D341Med (cell line): Measurements from ENCODE around the gene NFYA.

Source experiments
- DNase-seq: peaks from one replicate; pipeline ENCODE4 v3.0.0; 2012; ENCODE audit warnings: low spot score

NFYA gene

DNA sequence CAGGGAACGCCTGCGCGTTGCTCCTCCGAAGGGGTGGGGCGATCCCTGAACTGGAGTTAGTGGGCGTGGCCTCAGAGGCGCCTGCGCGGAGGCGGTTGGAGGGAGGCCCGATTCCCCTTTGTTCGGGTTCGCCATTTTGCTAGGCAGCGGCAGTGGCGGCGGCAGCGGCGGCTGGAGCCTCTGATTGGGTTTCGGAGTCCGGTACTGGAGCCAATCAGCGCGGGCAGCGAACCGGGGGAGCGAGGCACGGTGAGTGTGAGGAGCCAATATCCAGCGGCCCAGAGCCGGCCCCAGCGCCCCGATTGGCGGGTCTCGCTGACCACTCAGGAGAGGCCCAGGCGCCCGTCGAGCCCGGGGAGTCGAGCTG is at the start of gene NFYA:
Gene NFYA (plus strand): TSS at position 139 of the 367 bp plus-strand sequence. CDS start 6,116 bp downstream, outside the sequence.
- DNase-seq = peak; percentile 93

DNA sequence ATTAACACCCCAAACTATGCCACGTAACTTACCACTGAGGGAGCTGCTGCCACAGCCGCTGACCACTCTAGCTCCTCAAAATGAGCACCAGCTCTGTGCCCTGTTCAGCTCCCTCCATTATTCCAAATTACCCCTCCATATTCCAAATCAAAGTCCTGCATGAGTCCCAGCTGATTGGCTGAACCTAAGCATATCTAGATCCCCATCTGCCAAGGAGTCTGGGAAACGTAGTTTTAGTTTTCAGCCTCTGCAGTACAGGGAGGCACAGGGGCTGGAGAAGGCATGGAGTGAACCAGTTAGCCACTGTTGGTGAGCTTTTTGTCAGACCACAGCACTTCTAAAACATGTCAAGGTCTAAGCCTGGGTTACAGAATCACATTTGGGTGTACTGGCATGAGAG is 49.7 kb upstream of the NFYA start:
- DNase-seq = no peak

DNA sequence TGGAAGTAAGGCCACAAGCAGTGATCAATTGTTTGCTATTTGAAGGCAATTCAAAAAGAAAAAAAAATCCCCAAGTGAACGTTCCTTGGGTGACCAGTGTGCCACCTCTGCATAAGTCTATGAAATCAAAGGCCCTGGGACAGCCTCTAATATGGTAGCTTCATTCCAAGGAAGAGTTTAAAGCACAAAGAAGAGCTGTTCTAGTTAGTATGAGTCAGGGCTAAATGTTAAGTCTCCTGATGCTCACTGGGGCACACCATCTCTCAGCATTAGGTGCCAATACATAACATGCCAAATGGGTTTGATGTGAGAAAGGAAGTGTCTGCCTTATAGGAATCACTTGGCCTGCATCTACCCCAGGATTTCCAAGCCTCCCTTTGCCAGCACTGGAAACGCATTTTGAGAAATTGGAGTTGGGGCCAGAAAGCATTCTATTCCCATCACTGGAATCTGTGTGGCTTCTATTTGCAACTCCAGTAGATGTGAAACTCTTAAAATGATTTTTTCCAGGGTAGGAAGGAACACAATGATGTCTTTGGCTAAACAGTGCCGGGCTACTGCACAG is 46.7 kb upstream of the NFYA start:
- DNase-seq = no peak

DNA sequence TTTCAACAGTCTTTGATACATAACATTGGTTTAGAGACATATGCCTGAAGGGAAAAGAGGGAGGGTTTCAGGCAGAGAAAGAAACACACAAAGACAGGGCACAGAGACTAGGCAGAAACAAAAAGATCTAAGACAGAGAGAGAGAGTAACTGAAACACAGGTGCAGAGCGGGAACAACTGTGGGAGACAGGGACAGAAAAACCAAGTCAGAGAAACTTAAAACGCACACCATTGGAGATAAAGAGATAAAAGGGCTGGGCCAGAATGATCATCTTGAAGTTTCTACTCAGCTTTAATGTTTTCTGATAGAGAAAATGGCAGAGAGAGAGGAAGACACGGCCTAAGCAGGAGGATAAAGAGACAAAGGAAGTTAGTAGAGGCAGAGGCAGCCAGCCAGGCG is 45.5 kb upstream of the NFYA start:
- DNase-seq = no peak

DNA sequence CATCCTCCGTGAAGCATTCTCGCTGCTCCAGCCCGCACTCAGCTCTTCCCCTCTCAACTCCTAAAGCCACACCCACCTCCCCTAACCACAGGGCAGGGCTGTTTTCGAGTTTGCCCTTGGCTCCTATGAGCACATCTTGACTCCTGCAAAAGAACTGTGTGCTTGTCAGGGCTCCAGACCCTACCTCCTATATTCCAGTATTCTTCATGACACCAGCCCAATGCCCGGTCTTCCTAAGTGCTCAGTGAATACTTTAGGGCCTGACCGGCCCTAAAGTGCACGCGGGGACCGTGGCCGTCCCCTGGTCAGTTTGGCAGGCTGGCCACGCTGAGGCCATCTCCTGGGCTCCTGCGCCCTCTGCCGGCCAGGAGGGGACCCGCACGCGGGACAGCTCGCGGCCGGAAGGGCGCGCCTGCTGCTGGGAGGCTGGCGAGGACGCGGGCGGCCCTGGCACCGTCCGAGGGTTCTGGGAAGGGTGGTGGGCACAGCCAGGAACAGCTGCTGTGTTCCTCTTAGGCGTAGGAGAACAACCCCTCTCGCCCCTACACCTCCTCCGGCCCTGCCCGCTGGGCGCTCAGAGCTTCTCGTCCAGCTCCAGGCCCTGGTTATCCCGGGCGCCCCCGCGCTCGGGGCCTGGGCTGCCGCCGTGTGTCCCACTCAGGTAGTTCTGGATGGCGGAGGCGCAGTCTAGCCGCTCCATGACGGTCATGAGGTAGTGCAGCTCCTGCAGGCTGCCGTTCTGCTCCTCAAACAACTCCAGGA is 44.8 kb upstream of the NFYA start:
- peak; percentile 92 for DNase-seq

DNA sequence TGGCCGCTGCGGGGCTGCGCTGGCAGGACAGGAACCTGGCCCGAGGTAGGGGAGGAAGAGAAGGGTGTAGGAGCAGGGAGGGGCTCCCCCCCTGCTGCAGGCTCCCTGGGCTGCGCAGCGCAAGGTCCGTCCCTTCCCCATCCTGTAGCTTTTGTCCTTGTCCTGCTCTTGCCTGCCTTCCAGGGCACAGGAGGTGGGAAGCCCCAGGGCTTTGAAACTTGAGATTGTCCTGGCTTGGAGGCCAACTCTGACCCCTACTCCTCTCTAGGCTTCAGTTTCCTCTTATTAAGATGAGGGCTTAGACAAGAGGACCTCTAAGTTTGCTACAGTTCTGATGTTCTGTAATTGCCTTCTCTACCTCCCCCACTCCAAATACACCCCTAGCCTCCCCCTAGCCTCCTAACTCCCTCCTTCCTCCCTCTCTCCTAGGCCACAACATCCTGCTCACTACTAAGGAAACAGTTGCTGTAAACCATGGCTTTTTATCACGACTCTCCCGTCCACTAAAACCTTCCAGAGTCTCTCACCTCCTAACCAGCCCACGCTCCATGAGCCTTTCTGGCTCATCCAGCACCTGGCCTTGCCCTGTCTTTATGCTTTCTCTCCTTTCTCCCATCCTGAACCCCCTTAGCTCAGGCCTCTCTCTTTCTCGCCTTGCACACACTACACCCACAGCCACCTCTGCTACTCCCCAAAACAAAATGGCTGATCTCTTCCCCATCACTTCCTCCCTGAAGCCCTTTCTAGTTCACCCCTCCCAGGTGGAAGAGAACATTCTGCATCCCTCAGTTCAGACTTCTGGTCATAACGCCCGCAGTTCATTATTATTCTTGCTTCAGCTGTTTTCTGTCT is 44.0 kb upstream of the NFYA start:
- DNase-seq = no peak

DNA sequence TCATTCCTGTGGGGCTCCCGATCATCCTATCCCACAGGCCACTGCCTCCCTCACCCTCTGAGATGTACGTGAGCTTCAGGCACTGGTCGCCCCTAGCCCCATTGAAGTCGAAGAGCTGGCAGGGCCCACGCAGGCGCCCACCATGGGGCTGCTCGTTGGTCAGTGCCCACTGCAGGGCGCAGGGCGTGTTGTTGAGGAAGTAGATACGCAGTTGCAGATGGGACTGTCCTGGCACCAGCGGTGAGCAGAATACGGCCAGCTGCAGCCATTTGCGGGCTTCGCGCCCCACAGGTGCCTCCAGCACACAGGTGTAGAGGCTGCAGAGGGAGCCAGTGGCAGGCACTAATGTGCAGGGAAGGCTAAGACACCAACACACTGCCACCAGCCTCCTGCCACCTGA is 39.9 kb upstream of the NFYA start:
- DNase-seq = no peak

DNA sequence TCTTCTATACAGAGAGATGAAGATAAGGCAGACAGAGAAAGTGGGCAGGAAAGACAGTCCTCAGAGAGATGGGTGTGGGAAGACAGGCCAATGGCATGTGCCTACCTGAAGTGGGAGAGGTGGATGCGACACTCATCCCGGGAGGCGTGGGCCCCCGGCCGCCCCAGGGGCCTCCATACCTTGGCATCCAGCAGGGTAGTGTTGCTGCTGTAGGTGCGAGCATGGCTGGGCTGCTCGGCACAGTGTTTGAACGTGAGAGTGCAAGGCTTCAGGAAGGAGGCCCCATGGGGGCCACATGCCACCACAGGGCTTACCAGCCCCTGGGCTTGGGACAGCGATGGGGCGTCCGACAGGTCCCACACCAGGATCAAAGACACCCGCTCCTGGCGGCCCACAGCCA is 39.0 kb upstream of the NFYA start:
- no peak for DNase-seq

DNA sequence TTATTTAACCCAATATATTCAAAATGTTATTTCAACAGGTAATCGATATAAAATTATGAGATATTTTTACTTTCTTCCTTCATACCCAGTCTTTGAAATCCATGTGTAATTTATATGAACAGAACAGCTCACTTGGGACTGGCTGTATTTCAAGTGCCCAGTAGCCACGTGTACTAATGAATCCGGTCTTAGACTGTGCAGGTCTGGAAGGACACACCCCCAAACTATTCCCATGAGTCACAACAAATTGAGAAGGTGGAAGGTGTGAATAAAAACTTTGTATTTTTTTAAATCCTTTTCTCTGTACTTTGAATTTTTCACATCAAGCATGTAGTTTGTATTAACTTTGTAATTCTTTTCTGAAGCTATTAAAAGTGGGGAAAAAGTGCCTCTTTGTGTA is 36.6 kb upstream of the NFYA start:
- no peak for DNase-seq

DNA sequence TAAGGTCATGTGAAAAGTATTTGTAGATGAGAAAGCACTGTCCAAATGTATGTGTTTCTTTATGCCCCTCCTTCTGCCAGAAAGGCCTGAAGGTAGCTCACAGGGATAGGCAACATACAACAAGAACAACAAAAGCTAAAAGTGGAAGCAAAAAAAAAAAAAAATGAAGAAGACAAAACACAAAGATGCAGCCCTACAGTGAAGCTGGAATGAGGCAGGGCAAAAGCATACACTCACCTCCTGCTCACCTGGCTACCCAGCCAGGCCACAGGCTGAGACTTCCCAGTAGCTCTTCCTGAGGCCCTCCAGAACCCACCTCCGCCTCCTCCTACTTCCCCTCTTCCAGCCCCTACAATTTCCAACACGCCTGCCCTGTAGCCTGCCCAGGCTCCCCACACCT is 36.2 kb upstream of the NFYA start:
- DNase-seq = no peak

DNA sequence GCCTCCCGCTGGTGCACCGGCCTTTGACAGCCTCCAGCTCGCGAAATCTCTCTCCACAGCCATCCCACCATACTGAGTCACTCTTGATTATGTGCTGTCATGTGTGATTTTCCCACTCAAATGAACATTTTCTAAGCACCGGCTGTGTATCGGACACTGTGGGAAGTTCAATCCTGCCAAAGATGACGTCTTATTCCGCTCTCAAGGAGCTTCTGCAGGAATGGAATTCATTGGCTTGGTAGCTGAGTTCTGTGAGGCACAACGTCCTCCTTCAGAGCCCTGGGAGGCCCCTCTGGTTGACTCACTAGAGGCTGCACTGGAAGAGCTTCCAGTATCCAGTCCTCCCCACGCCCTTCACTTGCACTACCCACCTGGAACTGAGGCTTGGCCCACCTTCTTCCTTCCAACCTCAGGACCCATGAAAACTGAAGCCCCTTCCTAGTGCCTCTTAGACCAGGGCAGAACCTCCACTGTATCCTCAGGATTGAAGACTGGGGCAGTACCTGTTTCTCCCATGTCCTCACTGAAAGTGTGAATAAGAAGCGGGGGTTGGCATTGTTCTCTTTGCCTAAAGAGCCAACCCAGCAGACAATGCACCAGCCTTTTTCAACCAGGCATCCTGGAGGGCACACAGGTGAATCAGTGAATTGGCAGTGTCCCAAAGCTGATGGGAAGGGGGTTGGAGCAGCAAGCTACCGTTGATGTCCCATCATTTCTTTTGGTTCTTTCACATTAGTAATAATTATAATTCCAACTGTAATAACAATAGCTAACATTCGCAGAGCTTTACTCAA is 35.5 kb upstream of the NFYA start:
- no peak for DNase-seq

DNA sequence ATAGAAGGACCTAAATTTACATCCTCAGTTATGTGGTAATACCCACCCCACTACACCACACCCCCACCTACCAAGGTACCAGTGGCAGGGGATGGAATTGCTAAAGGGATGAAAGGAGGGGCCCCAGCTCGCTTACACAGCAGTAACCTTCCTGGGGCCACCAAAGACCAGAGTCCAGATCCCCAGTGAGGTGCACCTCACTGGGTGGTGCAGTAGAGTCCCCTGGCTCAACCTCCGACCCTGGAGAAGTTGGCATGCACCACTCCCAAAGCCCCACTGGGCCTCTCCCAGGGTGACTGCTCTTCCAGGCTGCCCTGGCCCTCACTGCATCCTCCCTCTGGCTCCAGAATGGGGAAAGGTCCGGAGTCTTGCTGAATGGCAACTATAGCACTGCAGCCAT is 34.6 kb upstream of the NFYA start:
- no peak for DNase-seq

DNA sequence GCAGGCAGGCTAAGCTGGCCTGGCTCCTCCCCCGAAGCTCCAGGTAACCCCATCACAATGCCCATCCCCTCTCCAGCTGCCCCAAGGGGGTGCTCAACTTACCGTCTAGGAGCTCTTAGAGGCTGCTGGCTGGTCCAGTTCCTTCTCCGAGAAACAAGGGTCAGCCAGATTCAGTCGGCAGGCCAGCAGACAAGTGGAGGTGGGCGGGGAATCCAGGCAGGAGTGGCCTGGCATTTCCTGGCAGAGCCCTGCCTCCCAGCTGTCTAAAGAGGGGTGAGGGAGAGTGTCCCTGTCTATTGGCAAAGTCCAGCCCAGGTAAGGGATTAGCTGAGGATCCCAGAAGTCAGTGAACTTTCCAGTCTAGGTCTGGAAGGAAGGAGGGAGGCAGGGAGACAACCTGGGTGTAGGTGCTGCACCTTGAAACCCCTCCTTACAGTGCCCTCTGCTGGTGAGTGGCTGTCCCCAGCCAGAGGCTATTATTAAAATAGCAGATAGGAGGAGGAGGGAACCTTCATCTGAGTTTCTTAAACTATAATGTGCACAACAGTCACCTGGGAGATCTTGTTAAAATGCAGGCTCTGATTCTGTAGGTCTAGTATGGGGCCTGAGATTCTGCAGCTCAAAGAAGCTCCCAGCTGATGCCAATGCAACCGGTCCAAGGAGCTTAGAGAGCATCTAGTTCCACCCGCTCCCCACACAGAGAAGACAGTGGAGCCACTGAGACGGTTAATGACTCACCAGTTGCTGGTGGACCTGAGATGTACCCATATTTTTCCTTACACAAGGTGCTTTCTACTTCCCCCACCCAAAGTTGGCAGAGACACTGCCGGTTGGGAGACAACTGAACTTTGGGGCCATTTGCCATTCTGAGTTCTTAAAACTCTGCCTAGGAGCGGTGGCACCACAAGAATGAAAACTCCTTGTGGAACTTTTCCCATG is 33.4 kb upstream of the NFYA start, which contains the start of gene UNC5CL:
Gene UNC5CL (minus strand): TSS at position 162 of the 939 bp plus-strand sequence. CDS start 4,147 bp downstream, outside the sequence.
- peak; percentile 73 for DNase-seq

DNA sequence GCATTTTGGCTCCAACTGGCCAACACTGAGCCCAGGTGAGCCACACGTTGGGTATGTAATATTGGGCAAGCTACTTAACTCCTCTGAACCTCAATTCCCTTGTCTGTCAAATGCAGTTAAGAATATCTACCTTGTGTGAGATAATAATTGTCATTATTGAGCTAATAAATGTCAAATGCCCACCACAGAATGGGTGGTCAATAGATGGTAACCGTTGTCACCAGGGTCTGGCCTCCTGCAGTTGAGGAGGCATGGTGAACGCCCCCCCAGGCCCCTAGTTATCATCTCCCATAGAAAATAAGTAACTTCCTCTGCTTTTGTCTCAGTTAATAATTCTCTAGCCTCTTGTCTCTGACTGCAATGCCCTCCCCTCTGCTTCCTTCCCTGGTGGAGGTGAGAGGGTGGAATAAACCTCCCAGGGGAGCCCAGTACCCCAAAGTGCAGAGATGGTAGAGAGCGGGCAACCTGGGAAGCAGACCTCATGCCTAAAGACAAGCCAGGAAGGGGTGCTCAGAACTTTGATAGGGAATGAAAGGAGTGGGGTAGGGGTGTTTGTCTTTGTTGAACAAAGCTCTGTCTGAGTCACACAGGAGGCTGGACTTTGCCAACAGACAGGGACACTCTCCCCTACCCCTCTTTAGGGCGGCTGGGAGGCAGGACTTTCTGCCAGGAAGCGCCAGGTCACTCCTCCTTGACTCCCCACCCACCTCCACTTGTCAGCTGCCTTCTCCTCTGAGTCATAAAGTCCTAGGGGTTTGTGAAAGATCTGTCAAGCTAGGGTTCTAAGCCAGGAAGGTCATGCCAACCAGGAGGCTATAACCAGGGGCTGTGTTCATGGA is 32.5 kb upstream of the NFYA start:
- DNase-seq = no peak

DNA sequence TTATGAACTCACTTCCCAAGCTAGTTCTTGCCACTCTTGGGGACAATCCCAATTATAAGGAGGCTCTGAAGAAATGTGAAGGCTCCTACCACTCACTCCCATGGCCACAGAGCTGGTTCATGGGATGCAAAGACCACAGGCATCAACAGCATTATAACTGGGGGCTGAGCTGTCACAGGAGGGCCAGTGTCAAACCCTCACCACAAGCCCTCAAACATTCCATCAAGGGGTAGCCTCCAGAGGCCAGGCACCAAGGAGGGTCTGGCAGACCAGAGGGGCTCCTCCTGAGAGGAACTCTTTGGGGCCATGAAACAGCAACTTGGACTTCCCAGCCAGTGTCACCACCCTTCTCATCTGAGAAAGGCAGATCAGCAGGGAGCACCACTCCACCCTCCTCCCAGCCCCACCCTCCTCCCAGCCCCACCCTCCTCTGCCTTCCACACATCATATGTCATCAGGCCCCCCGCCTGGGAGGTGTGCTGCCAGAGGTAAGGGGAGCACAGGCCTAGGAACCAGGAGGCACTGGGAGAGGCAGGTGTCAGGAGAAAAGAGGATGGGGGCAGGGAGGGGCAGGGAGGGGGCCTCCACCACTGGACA is 31.7 kb upstream of the NFYA start:
- no peak for DNase-seq

DNA sequence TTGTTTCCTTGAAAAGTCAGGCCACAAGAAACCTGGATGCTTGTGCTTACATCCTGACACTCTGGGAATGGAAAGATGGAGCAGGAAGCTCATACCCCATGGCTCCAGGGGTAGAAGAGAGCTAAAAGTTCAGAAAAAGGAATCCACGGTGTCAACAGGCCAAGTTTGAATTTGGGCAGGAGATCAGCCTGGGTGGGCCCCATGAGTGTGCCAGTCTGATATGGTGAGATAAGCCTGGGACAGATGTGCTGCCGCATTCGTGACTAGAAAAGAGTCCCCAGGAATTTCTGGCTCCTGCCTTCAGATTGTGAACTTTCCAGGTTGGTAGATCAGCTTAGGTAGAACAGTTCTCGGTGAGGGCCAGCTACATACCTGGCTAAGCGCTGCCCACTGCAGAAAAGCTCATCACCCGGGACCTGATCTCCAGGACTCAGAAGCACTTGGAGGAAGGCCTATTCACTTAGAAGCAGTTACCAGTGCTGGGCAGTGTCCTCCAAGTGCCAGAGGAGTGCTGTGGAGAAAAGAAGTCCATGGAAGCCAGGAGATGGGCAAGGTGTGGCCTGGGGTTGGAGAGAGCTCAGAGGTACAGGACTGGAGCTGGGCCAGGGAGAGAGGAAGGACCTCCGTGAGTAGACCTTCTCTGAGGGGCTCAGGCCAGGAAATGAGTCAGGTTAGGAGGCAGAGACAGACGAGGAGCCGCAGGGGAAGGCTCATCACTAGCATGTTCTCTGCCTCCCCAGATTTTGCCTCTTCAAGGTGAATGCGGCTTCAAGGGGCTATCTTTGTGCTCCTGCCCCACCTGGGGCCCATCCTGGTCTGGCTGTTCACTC is 30.3 kb upstream of the NFYA start, which contains the start of gene TSPO2:
Gene TSPO2 (plus strand): TSS at position 242 of the 830 bp plus-strand sequence. CDS start 519 bp downstream, at position 761.
- DNase-seq = no peak

DNA sequence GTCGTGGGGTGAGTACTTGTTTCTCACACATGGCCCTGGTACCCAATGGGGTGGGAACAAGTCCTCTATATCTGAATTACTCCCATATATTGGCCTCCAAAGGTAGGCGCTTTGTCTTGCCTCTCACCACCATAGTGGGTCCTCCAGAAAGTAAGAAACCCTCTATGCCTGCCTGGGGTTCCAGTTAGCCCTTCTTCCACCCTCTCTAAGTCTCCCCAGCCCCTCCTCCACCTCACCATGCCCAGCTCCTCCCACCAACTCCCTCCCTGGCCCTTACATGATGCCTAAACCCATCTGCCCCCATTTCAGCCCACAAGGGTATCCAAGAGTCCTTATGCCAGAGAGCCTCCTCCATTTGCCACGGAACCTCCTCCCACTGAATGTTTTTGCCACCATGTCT is 29.6 kb upstream of the NFYA start:
- DNase-seq = no peak

DNA sequence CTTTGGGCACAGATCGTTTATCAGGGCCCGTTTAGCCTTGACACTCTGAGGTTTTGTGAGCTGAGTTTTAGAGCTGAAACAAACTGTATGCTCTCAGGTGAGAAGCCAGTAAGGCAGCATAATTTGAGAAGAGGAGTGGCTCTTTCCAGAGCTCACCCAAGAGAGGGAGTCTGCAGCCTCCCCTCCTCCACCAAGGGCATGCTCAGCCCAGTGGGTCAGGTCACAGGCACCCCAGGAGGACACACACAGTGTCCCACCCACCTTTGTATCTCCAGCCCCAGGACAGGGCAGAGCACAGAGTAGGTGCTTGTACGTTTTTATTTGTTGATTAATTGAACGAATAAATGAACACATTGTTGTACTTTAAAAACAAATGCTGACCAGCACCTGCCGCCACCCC is 27.1 kb upstream of the NFYA start:
- DNase-seq = no peak

DNA sequence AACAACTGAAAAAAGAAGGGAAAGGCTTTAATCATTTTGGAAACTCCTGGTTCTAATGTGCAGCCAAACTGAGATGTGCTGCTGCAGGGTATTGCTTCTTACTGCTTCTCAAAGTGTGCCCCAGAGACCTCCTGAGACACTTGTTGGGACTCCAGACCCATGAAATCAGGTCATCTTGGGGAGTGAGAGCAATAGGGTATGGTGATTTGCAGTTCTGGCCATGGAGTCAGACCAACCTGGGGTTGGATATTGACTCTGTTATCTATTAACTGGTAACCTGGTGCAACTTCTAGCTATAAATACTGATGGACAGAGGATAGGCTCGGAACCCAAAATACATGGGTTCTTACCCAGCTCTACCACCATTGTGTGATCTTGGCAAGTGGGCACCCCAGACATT is 26.7 kb upstream of the NFYA start:
- no peak for DNase-seq
